ENCODE measurements around the gene DZIP1. TPM values are rescaled to one million over a fixed set of nuclear protein-coding genes. Genes with fewer than 3 reads are reported as not detected.

The DZIP1 gene
- total and polyA plus RNA-seq, 2 of the 8 experiments (the other 6 are each of a cell fraction or from before 2014, with no cell fraction given): 7.6 to 24.6 TPM

- TF ChIP-seq TAF7 (optimal IDR thresholded peaks at IDR 0.05; ENCODE audit: borderline replicate concordance, low read depth, low read length) (no peak), MAX (IDR thresholded peaks at IDR 0.05) (peak; percentile 79), HDAC2 (IDR thresholded peaks at IDR 0.05; ENCODE audit: borderline replicate concordance in 1 of 2, low read depth in 2 of 2, low read length in 2 of 2) (peak in 1 of 2 experiments; percentile 28; a peak in 1 of 4 replicates), POLR2AphosphoS5 (IDR thresholded peaks at IDR 0.05; ENCODE audit: low read depth, low read length) (peak; percentile 35; the same call in 1 of the 2 replicates), PHF8 (conservative IDR thresholded peaks at IDR 0.05; ENCODE audit: low read depth, low read length) (peak; percentile 54), SRF (IDR thresholded peaks at IDR 0.05; ENCODE audit: low read depth, low read length) (no peak), YY1 (IDR thresholded peaks at IDR 0.05; ENCODE audit: low read depth, low read length) (peak; percentile 73; the same call in 1 of the 2 replicates), BACH1 (IDR thresholded peaks at IDR 0.05; ENCODE audit: low read length) (no peak), EGR1 (IDR thresholded peaks at IDR 0.05; ENCODE audit: borderline replicate concordance, low read depth, low read length) (no peak), SP4 (IDR thresholded peaks at IDR 0.05; ENCODE audit: low read length) (no peak)
Observed at GRCh38 chr13:95643936-95644598, 439 bp downstream of the DZIP1 start (continued).

Data from H1 (cell line).